SU-DHL-6 (cell line): Measurements from ENCODE around the gene PDHB.

Experiments used
- H2AFZ ChIP-seq: fragments of 200-600 bp; sonication (generic); 2 replicates; pipeline ENCODE4 v1.6.1; 2014; ENCODE audit warnings: low read depth, mild to moderate bottlenecking, moderate library complexity, mixed read lengths, antibody characterized with exemption, low read length; ENCODE audit not compliant: severe bottlenecking
- H3F3A ChIP-seq: fragments of 200-600 bp; shearing (Covaris generic); 2 replicates; pipeline ENCODE4 v1.6.0; 2016; ENCODE audit warnings: antibody characterized with exemption, mild to moderate bottlenecking; ENCODE audit not compliant: insufficient read depth
- H3K27ac ChIP-seq: fragments of 200-600 bp; sonication (generic); 2 replicates; pipeline ENCODE4 v1.5.1; 2016; ENCODE audit warnings: low read depth, mild to moderate bottlenecking, low read length, moderate library complexity, mixed read lengths
- H3K27me3 ChIP-seq: fragments of 200-600 bp; sonication (generic), shearing (Covaris generic); 2 replicates; pipeline ENCODE4 v1.6.0; 2014; ENCODE audit warnings: mild to moderate bottlenecking, low read length
- H3K36me3 ChIP-seq: fragments of 200-600 bp; sonication (generic); 2 replicates; pipeline ENCODE4 v1.6.1; 2014; ENCODE audit warnings: mild to moderate bottlenecking, low read length, mixed read lengths
- H3K4me2 ChIP-seq: fragments of 300-600, 200-600 bp; shearing (Covaris generic), sonication (generic); 2 replicates; pipeline ENCODE4 v1.6.0; 2014; ENCODE audit warnings: low read length, low read depth, mild to moderate bottlenecking; ENCODE audit not compliant: poor library complexity, severe bottlenecking
- H3K4me3 ChIP-seq: fragments of 200-600 bp; sonication (generic); 2 replicates; pipeline ENCODE4 v1.5.1; 2014; ENCODE audit warnings: antibody characterized with exemption, low read length, mild to moderate bottlenecking, mixed read lengths; ENCODE audit not compliant: insufficient read depth, poor library complexity, severe bottlenecking
- H3K79me2 ChIP-seq: fragments of 200-600 bp; sonication (generic); 2 replicates; pipeline ENCODE4 v1.6.1; 2014; ENCODE audit warnings: mild to moderate bottlenecking, low read length, moderate library complexity; ENCODE audit not compliant: insufficient read depth
- H3K9ac ChIP-seq: fragments of 200-600 bp; sonication (generic); 2 replicates; pipeline ENCODE4 v1.7.0; 2014; ENCODE audit warnings: mild to moderate bottlenecking, low read length
- H3K9me2 ChIP-seq: fragments of 200-600 bp; sonication (generic); replicated peaks from 2 replicates; pipeline ENCODE4 v1.6.1; 2014; ENCODE audit warnings: low read length; ENCODE audit not compliant: insufficient read depth
- H3K9me3 ChIP-seq: fragments of 200-600 bp; sonication (generic); 2 replicates; pipeline ENCODE4 v1.6.1; 2014; ENCODE audit warnings: low read length, mixed read lengths; ENCODE audit not compliant: insufficient read depth
- H4K20me1 ChIP-seq: fragments of 200-600 bp; sonication (generic); 2 replicates; pipeline ENCODE4 v1.6.1; 2014; ENCODE audit warnings: low read depth, mild to moderate bottlenecking, antibody characterized with exemption, low read length, moderate library complexity, mixed read lengths
- EZH2phosphoT487 ChIP-seq: fragments of 200-600 bp; sonication (generic), shearing (Covaris generic); conservative IDR thresholded peaks from 2 replicates; pipeline ENCODE4 v1.6.1; 2018; ENCODE audit warnings: mild to moderate bottlenecking, antibody characterized with exemption, low read length, moderate library complexity, mixed read lengths
- TF ChIP-seq, protein P1 (sequence below): fragments of 200-600 bp; sonication (generic); IDR thresholded peaks from one replicate; pipeline ENCODE4 v1.5.1; 2017; ENCODE audit warnings: antibody characterized with exemption, mild to moderate bottlenecking, low read length, moderate library complexity; ENCODE audit not compliant: insufficient read depth, poor library complexity, severe bottlenecking

Gene PDHB

DNA sequence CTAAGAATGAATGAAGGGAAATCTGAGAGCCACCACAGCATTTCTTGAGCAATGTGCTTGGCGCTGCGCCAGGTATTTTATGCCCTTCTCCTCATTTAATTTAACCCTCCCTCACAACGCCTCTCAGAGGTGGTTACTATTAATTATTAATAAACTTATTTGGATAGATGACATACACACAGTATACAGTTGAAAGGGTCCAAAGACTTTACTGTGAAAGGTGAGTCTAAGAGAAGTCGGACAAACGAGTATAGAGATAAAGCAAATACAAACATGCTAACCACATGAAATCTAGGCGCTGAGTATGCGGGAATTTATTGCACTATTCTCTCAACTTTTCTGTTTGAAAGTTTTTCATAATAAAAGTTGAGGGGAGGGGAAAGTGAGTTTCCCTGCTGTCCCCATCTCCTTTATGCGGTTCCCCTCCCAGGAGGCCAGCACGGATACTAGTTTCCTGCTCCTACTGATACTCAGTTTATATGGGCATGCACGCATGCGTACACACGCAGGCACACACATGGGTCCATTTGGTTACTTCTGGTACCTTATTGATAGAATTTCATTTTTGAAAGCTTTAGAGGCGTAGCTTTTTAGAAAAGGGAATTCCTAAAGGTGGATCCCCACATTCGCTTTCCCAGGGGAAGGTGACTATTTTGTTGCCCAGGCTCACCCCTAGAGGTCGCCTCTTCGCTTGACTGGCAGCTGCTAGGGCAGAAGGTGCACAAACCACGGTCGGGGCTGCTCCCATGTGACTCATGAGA, 29.7 kb upstream of the PDHB start:
- no peaks in the 10 kb centered on the region for H3K9me2 ChIP-seq
- no peak overlapping the region for H2AFZ ChIP-seq
- no peak overlapping the region for H3K9ac ChIP-seq
- no peak overlapping the region for H3K27ac ChIP-seq
- H3K4me2 ChIP-seq = no peak overlapping the region
- H4K20me1 ChIP-seq = no peaks in the 10 kb centered on the region
- H3K4me3 ChIP-seq = no peak overlapping the region
- no peak for TF ChIP-seq EZH2phosphoT487
- TF ChIP-seq, protein P1, sequence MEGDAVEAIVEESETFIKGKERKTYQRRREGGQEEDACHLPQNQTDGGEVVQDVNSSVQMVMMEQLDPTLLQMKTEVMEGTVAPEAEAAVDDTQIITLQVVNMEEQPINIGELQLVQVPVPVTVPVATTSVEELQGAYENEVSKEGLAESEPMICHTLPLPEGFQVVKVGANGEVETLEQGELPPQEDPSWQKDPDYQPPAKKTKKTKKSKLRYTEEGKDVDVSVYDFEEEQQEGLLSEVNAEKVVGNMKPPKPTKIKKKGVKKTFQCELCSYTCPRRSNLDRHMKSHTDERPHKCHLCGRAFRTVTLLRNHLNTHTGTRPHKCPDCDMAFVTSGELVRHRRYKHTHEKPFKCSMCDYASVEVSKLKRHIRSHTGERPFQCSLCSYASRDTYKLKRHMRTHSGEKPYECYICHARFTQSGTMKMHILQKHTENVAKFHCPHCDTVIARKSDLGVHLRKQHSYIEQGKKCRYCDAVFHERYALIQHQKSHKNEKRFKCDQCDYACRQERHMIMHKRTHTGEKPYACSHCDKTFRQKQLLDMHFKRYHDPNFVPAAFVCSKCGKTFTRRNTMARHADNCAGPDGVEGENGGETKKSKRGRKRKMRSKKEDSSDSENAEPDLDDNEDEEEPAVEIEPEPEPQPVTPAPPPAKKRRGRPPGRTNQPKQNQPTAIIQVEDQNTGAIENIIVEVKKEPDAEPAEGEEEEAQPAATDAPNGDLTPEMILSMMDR = peak; percentile 88
- no peaks in the 10 kb centered on the region for H3K9me3 ChIP-seq
- H3K27me3 ChIP-seq = no peaks in the 10 kb centered on the region
- no peaks in the 10 kb centered on the region for H3K36me3 ChIP-seq
- no peaks in the 10 kb centered on the region for H3K79me2 ChIP-seq
- H3F3A ChIP-seq = no peaks in the 10 kb centered on the region

DNA sequence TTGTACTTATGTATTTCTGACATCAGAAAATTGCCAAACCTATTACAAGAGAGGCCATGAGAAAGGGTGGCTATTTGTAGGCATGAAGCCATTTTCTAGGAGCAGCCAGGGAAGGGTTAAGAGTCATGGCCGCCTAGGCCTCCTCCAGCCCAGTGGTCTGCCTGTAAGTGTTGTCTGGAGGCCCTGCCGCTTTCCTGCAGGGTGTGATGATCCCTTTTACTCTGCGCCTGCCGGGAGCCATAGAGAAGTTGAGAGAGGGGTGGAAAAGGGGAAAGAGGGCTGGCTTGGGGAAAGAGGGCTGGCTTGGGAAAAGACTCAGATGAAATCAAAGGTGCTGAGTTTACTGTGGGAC, 29.2 kb upstream of the PDHB start:
- H3K27me3 ChIP-seq = no peaks in the 10 kb centered on the region
- no peak overlapping the region for H3K4me3 ChIP-seq
- H3K9me3 ChIP-seq = no peaks in the 10 kb centered on the region
- no peaks in the 10 kb centered on the region for H3K79me2 ChIP-seq
- H3K36me3 ChIP-seq = no peaks in the 10 kb centered on the region
- H4K20me1 ChIP-seq = no peaks in the 10 kb centered on the region
- H3K9ac ChIP-seq = no peak overlapping the region
- H2AFZ ChIP-seq = no peak overlapping the region
- H3F3A ChIP-seq = no peaks in the 10 kb centered on the region
- H3K9me2 ChIP-seq = no peaks in the 10 kb centered on the region
- no peak overlapping the region for H3K27ac ChIP-seq
- TF ChIP-seq EZH2phosphoT487 = no peak
- TF ChIP-seq, protein P1 = no peak
- H3K4me2 ChIP-seq = no peak overlapping the region

DNA sequence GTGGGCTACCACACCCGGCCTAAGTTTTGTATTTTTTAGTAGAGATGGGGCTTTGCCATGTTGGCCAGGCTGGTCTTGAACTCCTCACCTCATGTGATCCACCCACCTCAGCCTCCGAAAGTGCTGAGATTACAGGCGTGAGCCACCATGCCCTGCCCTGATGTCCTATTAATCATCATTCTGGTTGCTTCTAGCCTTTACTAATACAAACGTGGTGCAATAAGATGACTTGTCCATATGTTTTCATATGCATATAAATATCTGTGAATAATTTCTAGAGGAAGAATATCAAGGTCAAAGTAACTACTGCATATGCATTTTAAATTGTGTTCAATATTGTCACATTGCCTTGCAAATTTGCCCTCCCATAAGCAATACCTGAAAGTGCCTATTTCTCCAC, 25.5 kb upstream of the PDHB start:
- H3K4me3 ChIP-seq = no peak overlapping the region

More for the DNA sequence above, 25.5 kb upstream of the PDHB start:
- peaks cover 4% of the 10 kb centered on the region; the same call in 1 of the 2 replicates for H3K9me3 ChIP-seq
- no peaks in the 10 kb centered on the region for H3K9me2 ChIP-seq
- H3K27ac ChIP-seq = no peak overlapping the region
- no peaks in the 10 kb centered on the region for H3K79me2 ChIP-seq
- H3K9ac ChIP-seq = no peak overlapping the region
- TF ChIP-seq, protein P1 = no peak
- no peak for TF ChIP-seq EZH2phosphoT487
- 0 out of 2 replicates have a peak, but pooled peaks cover 4% of the 10 kb centered on the region for H3K36me3 ChIP-seq
- H3K27me3 ChIP-seq = 0 out of 2 replicates have a peak, but pooled peaks cover 3% of the 10 kb centered on the region
- no peaks in the 10 kb centered on the region for H4K20me1 ChIP-seq
- H2AFZ ChIP-seq = no peak overlapping the region
- no peak overlapping the region for H3K4me2 ChIP-seq
- H3F3A ChIP-seq = no peaks in the 10 kb centered on the region
